HFF-Myc (cell line): ENCODE results near the gene ZBP1.

Experiments
- DNase-seq: peaks from one replicate; pipeline ENCODE4 v3.0.0-alpha.2; 2011; ENCODE audit warnings: low read depth; ENCODE audit errors: extremely low read depth
- H3K4me3 ChIP-seq: replicated peaks from 2 replicates; pipeline ENCODE4 v1.5.1; 2011; ENCODE audit warnings: low read depth, mild to moderate bottlenecking, control low read depth, low read length
- CTCF ChIP-seq: IDR thresholded peaks from 2 replicates; pipeline ENCODE4 v1.5.1; 2012; ENCODE audit warnings: mild to moderate bottlenecking, low read depth, low read length, control low read depth; ENCODE audit errors: missing control alignments

The ZBP1 gene

GRCh38 chr20:57653910-57654309 is 33.7 kb upstream of the ZBP1 start:
- no peak for DNase-seq
- H3K4me3 ChIP-seq: no peak overlapping the region
- TF ChIP-seq CTCF: no peak

- no peak for DNase-seq
- no peak for TF ChIP-seq CTCF
- H3K4me3 ChIP-seq: no peak overlapping the region
Measured at GRCh38 chr20:57653546-57653900, 33.3 kb upstream of the ZBP1 start.

GRCh38 chr20:57652606-57653545 is 32.6 kb upstream of the ZBP1 start:
- no peak for DNase-seq
- H3K4me3 ChIP-seq: no peak overlapping the region
- no peak for TF ChIP-seq CTCF

- no peak overlapping the region for H3K4me3 ChIP-seq
- TF ChIP-seq CTCF: no peak
- no peak for DNase-seq
Measured at GRCh38 chr20:57651881-57652605, 31.8 kb upstream of the ZBP1 start.

GRCh38 chr20:57650756-57651483 is 30.7 kb upstream of the ZBP1 start:
- no peak for TF ChIP-seq CTCF
- no peak overlapping the region for H3K4me3 ChIP-seq
- DNase-seq: no peak

- no peak overlapping the region for H3K4me3 ChIP-seq
- no peak for DNase-seq
Measured at GRCh38 chr20:57650266-57650665, 30.0 kb upstream of the ZBP1 start.

More at GRCh38 chr20:57650266-57650665, 30.0 kb upstream of the ZBP1 start:
- TF ChIP-seq CTCF: no peak
